LoVo (cell line): Measurements from ENCODE around the gene SNX6.
"Not testable (repeated sequence)": the region's sequence is repeated elsewhere in the genome, so short reads cannot be mapped to it uniquely, and the experiment has no call there.

Source experiments
- DNase-seq: peaks from one replicate; pipeline ENCODE4 v3.0.0-alpha.2; 2016; ENCODE audit warnings: low spot score

The SNX6 gene

GRCh38 chr14:34562776-34563150, 67.2 kb downstream of the SNX6 start:
- no peak for DNase-seq

DNA sequence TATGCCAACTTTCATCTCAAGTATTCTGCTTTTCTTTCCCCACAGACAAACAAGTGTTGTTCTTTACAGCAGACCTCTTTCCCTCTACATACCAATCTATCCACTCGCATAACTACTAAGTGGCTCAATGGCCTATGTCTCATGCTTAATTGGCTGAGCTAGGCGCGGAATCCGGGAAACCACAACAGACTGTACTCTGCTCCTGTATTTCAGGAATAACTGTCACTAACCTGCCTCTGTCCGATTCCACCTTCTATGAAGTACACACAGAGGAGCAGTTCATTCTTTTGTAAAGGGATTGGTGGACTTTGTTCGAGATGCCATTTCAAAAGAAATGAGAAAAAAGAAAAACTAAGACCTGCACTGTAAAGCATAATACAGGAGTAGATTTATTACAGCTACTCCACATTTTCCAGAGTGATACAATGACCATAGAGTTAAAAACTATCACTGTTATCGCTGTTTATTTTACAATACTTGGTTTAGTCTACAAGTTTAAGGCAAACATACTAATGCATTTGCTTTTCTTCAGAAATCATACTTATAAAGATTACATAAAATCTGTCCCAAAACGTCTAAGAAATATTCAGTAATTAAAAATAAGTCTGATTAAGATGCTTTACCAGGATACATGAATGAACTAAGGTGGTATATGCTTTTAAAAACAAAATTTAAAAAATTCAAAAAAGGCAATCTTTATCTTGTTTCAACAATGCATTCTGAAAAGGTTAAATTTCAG, 67.7 kb downstream of the SNX6 start:
- not testable (repeated sequence) for DNase-seq

GRCh38 chr14:34556498-34556829, 73.5 kb downstream of the SNX6 start:
- DNase-seq: not testable (repeated sequence)

DNA sequence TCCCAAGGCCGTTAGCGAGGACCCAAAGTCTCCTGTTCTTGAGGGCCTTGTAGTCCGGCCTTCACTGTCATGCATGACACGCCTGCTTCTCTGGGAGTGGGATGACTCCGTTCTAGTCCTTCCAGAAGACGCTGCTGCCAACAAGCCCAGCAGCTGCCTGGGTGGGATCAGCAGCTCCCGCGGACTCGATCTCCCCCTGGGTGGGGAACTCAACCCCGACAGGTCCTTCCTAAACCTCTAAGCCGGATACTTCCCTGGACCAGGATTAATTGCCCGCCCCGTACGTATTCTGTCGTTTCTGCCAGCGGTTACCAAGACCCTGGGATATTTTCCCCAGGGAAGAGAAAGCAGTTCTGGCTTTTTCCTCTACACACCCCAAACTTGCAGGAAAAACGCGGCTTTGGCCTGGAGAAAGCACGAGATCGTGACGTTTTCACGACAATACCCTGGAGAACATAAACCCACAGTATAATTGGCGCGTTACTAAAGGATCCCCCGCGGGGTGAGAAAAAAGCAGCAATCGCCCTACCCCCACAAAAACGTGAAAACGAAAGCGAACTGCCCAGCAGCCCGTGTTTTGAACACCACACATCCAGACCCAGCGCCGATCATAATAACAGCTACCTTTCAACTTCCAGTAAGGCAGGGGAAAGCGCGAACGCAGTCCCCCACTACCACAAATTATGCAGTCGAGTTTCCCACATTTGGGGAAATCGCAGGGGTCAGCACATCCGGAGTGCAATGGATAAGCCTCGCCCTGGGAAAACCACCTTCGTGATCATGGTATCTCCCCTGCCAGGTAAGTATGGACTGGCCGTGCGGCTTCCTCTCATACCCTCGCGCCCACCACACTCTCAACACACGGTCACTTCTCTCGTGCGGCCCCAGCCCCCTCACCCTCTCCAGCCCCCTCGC, 74.1 kb downstream of the SNX6 start:
- DNase-seq: not testable (repeated sequence)

GRCh38 chr14:34554540-34555250, 75.3 kb downstream of the SNX6 start:
- DNase-seq: no peak

GRCh38 chr14:34549276-34549966, 80.5 kb downstream of the SNX6 start:
- not testable (repeated sequence) for DNase-seq

- DNase-seq: no peak
Observed at GRCh38 chr14:34548472-34548981, 81.4 kb downstream of the SNX6 start.

- not testable (repeated sequence) for DNase-seq
Observed at GRCh38 chr14:34547136-34547520, 82.8 kb downstream of the SNX6 start.

DNA sequence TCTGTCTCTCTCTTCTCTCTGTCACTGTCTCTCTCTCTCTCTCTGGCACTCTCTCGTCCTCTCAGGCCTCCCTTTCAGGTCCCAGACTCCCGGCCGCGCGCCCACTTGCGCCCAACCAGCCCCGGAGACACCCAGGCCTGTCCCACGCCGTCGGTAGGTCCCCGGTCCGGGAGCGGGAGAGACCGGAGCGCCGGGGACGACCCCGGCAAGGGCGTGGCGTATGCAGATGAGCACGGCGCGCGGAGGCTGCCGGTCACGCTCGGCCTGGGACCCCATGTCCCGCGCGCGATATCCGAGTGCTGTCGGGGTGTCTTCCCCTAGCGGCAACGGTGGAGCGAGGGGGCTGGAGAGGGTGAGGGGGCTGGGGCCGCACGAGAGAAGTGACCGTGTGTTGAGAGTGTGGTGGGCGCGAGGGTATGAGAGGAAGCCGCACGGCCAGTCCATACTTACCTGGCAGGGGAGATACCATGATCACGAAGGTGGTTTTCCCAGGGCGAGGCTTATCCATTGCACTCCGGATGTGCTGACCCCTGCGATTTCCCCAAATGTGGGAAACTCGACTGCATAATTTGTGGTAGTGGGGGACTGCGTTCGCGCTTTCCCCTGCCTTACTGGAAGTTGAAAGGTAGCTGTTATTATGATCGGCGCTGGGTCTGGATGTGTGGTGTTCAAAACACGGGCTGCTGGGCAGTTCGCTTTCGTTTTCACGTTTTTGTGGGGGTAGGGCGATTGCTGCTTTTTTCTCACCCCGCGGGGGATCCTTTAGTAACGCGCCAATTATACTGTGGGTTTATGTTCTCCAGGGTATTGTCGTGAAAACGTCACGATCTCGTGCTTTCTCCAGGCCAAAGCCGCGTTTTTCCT, 83.4 kb downstream of the SNX6 start:
- not testable (repeated sequence) for DNase-seq

DNA sequence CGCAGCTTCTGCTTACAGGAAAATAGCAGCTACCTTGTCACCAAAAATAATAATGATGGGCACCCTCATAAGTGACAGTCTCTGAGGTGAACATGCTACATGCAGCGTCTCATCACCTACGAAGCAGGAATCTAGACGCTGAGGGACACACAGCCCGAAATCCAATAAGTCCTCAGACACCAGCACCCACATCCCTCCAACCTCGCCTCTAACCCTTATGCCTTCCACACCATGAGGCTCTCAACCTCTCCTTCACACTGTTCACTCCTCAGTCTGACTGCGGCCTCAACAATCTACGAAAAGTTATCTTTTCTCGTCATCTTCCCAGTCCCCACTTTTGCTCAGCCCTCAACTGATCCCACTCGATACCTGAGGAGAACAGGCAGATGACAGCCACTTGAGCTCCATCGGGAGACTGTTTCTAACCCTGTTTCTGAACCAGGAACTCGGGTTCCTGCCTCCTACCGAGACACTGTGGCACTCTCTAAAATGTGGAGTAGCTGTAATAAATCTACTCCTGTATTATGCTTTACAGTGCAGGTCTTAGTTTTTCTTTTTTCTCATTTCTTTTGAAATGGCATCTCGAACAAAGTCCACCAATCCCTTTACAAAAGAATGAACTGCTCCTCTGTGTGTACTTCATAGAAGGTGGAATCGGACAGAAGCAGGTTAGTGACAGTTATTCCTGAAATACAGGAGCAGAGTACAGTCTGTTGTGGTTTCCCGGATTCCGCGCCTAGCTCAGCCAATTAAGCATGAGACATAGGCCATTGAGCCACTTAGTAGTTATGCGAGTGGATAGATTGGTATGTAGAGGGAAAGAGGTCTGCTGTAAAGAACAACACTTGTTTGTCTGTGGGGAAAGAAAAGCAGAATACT, 89.5 kb downstream of the SNX6 start:
- not testable (repeated sequence) for DNase-seq

GRCh38 chr14:34539407-34540180, 90.4 kb downstream of the SNX6 start, which contains the start of gene EAPP:
EAPP (minus strand) TSS chr14:34539701; CDS start chr14:34539628, 73 bp downstream.
- peak; percentile 97 for DNase-seq

- no peak for DNase-seq
Observed at GRCh38 chr14:34538871-34539406, 91.0 kb downstream of the SNX6 start.

GRCh38 chr14:34538096-34538495, 91.9 kb downstream of the SNX6 start:
- not testable (repeated sequence) for DNase-seq

DNA sequence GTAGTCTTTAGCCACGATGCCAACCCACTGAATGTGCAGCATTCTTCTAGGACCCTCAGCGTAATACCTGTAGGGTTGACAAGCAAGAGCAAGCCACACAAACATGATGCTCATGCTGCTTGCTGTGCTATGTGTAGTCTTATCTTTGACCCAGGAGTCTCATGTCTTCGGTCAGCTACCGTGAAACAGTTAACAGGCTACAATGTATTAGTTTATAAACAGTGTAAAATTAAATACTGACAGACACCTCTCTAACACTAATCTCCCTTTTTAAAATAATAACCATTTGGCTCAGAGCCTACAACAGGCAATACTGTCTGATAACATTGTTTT, 92.3 kb downstream of the SNX6 start:
- no peak for DNase-seq

DNA sequence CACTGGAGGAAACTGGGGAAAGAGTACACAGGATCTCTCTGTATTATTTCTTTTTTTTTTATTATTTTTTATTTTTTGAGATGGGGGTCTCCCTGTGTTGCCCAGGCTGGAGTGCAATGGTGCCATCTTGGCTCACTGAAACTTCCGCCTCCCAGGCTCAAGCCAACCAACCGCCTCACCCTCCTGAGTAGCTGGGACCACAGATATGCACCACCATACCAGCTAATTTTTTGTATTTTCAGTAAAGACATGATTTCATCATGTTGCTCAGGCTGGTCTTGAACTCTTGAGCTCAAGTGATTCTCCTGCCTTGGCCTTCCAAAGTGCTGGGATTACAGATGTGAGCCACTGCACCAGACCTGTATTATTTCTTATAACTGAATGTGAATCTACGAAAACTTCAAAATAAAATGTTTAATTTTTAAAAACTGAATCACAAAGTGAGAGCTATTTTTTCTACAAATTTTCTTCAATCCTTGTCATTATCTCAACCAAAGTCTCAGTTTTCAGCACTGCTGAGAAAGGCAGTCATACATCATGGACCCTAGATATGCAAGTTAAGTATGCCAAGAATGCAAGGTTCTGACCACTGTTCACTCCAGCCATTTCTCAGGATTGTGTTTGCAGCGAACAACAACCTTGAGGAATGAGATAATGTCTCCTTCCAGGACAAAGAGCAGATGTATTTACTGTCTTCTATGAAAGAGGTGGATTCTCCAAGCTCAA, 92.8 kb downstream of the SNX6 start:
- no peak for DNase-seq

GRCh38 chr14:34527591-34527990, 102.4 kb downstream of the SNX6 start:
- no peak for DNase-seq

- DNase-seq: not testable (repeated sequence)
Observed at GRCh38 chr14:34524216-34524615, 105.7 kb downstream of the SNX6 start.

DNA sequence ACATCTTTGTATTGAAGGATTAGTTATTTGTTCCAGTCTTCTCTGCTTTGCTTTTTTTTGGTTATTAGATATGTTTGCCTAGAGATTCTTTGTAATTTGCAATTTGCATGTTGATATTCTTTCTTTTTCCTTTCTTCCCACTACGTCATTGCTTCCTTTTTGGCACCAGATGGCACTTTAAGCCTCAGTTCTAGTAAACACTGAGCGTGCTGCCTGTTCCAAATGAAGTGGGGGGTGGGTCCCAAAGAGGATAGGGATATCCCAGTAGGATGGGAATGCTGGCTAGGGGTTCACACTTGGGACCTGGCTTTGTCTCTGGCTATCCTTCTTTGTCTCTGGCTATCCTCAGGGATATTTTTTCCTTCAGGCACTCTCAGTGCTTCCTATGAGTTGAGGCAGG, 107.5 kb downstream of the SNX6 start:
- no peak for DNase-seq
